Astrocyte of the cerebellum (primary cell): ENCODE results near the gene SEMA4B.

ENCODE experiments used
- DNase-seq: peaks from one replicate; pipeline ENCODE4 v3.0.0-alpha.2; 2011; ENCODE audit warnings: low read depth
- H3K4me3 ChIP-seq: 2 replicates; pipeline ENCODE4 v1.5.1; 2011; ENCODE audit warnings: mild to moderate bottlenecking, low read depth, low read length, moderate library complexity
- in situ Hi-C: cut with HindIII; loops from 2 replicates; pipeline ENCODE4 v1.10.0; 2017; ENCODE audit warnings: low sequenced_read_pairs
- TF ChIP-seq, protein P1 (sequence below): IDR thresholded peaks from 2 replicates; pipeline ENCODE4 v1.5.1; 2012; ENCODE audit warnings: low read length, low read depth, moderate library complexity, mild to moderate bottlenecking; ENCODE audit errors: missing control alignments

Gene SEMA4B

GRCh38 chr15:90167121-90167520 is 34.0 kb upstream of the SEMA4B start:
- no peak for DNase-seq
- TF ChIP-seq, protein P1, sequence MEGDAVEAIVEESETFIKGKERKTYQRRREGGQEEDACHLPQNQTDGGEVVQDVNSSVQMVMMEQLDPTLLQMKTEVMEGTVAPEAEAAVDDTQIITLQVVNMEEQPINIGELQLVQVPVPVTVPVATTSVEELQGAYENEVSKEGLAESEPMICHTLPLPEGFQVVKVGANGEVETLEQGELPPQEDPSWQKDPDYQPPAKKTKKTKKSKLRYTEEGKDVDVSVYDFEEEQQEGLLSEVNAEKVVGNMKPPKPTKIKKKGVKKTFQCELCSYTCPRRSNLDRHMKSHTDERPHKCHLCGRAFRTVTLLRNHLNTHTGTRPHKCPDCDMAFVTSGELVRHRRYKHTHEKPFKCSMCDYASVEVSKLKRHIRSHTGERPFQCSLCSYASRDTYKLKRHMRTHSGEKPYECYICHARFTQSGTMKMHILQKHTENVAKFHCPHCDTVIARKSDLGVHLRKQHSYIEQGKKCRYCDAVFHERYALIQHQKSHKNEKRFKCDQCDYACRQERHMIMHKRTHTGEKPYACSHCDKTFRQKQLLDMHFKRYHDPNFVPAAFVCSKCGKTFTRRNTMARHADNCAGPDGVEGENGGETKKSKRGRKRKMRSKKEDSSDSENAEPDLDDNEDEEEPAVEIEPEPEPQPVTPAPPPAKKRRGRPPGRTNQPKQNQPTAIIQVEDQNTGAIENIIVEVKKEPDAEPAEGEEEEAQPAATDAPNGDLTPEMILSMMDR = no peak
- in situ Hi-C loops = no loop called here
- H3K4me3 ChIP-seq = no peak overlapping the region

- TF ChIP-seq, protein P1 = no peak
- DNase-seq = no peak
- in situ Hi-C loops = no loop called here
- no peak overlapping the region for H3K4me3 ChIP-seq
These were observed 29.5 kb upstream of the SEMA4B start for GRCh38 chr15:90171623-90172022.

DNA sequence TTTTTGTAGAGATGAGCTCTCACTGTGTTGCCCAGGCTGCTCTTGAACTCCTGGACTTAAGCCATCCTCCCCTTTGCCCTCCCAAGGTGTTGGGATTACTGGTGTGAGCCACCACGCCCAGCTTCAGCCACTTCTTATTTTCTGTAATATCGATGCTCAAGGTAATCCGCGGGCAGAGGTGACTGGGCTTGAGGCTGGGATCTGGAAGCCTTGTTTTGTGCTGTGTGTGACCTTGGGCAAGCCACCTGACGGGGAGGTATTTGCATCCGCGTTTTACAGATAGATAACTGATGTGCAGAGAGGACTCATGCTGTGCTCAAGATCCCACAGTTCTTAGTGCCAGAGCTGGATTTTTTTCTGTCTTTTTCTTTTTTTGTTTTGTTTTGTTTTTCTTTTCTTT is 27.8 kb upstream of the SEMA4B start:
- in situ Hi-C loops = no loop called here
- TF ChIP-seq, protein P1 = no peak

DNA sequence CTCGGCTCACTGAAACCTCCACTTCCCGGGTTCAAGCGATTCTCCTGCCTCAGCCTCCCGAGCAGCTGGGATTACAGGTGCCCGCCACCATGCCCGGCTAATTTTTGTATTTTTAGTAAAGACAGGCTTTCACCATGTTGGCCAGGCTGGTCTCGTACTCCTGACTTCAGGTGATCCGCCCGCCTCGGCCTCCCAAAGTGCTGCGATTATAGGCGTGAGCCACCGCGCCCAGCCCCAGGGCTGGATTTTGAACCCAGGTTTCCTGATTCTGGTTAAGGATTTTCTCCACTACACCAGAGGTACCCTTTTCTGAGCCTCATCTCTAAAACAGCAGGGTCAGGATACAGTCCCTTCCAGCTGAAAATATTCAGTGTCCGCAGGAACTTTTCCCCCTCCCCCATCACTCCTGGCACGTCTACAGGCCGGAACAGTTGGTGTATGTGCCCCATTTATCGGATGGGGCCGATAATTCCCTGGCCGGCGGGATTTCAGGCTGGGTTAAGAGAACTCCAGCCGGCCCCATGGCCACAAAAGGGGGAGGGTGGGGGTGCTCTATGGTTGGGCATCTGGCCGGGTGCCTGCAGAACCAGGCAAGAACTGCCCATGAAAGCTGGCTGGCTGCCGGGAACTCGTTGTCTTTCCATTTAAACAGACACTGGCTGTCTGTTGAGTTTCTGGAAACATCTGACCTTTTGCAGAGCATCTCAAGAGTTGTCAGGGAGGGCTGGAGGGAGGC is 26.8 kb upstream of the SEMA4B start:
- DNase-seq = no peak
- in situ Hi-C loops = no loop called here
- TF ChIP-seq, protein P1 = no peak
- no peak overlapping the region for H3K4me3 ChIP-seq

More for the DNA sequence above, 27.8 kb upstream of the SEMA4B start:
- DNase-seq = no peak
- H3K4me3 ChIP-seq = no peak overlapping the region

GRCh38 chr15:90177012-90177411 is 24.1 kb upstream of the SEMA4B start:
- TF ChIP-seq, protein P1 = no peak
- DNase-seq = no peak
- H3K4me3 ChIP-seq = no peak overlapping the region
- in situ Hi-C loops = no loop called here

DNA sequence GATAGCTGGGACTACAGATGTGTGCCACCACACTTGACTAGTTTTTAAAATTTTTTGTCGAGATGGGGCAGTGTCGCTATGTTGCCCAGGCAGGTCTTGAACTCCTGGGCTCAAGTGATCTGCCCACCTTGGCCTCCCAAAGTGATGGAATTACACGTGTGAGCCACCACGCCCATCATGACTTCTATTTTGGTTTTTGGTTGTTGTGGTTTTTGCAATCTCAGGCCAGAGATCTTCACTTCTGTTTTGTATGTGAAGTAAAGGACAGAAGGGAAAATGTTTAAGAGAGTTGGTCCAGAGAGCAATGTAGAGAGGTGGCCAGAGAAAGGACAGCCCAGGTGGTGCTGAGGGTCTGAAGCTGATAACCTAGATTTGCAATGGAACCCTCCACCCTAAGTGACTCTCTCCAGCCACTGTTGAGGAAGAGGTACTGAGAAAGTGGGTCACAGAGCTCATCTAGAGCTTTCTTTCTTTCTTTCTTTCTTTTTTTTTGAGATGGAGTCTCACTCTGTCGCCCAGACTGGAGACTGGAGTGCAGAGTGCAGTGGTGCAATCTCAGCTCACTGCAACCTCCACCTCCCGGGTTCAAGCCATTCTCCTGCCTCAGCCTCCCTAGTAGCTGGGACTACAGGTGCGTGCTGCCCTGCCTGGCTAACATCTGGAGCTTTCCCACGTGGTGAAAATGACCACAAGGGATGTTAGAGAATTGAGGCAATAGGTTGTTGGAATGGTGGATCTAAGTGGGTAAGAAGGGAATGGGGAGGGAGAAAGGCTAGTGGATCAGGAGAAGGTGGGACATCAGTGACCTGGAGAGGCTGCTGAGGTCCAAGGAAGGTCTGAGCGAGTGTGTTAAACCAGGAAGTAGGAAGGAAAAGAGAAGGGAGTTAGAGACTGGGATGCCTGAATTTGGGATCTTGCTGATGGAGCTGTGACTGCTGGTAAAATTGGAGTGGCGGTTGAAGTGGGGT is 22.4 kb upstream of the SEMA4B start:
- no peak overlapping the region for H3K4me3 ChIP-seq
- TF ChIP-seq, protein P1 = no peak
- in situ Hi-C loops = no loop called here
- no peak for DNase-seq
